ENCODE data around the gene HIBCH. TPM values are rescaled to one million over a fixed set of nuclear protein-coding genes. Genes with fewer than 3 reads are reported as not detected.

The HIBCH gene
- total RNA-seq, 1 experiment from 2014 or later: 26.5 TPM

DNA sequence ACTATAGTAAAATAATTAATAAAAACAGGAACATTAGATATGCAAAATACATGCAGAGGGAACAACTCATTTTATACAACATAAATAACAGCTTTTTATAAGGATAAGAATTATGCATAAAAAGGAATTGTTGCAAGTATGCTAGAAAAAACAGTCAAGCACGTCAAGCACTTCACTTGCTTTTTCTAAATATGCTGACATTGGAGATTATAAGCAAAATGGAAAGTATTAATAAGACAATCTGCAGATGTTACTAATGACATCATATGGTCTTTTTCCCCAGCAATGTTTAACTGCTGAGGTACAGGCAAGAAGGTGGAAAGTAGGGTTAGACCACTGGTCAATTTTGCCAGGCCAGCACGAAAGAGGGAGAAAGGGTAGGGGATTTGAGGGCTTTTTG, 111.7 kb downstream of the HIBCH start (continued):
- TF ChIP-seq, protein P1, sequence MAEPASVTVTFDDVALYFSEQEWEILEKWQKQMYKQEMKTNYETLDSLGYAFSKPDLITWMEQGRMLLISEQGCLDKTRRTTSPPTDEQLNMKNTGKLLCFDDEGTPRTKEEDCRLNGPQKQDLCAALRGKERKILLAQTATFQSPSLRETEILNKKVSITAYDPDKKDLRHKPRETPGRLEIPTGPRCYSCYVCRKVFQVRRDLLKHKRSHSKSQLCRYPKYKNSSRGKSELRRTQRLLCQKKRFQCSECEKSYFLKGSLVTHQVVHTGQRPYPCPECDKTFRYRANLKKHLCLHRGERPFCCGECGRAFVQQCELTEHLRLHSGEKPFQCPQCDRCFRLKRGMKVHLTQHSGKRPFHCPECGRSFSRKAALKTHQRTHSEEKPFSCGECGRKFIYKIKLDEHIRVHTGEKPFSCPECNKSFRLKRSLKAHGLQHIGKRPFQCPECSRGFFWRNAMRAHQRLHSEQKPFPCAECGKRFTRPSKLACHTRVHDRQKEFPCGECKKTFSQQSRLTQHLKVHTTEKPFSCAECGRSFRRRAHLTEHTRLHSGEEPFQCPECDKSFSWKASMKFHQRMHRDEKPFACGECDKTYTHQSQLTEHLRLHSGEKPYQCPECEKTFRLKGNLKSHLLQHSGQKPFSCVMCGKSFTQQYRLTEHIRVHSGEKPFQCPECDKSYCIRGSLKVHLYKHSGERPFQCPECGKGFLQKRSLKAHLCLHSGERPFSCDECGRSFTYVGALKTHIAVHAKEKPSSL (CRISPR knock-in tag; conservative IDR thresholded peaks at IDR 0.05): no peak
- no peak for TF ChIP-seq CREB1 (CRISPR knock-in tag; IDR thresholded peaks at IDR 0.05)
- no peak for TF ChIP-seq NFE2L1 (CRISPR knock-in tag; IDR thresholded peaks at IDR 0.05)
- TF ChIP-seq NR2C2 (CRISPR knock-in tag; IDR thresholded peaks at IDR 0.05): no peak
- TF ChIP-seq TEAD1 (CRISPR knock-in tag; IDR thresholded peaks at IDR 0.05): no peak
- no peak for TF ChIP-seq ZNF138 (CRISPR knock-in tag; conservative IDR thresholded peaks at IDR 0.05)
- no peak for TF ChIP-seq ZNF121 (CRISPR knock-in tag; IDR thresholded peaks at IDR 0.05)
- no peak for TF ChIP-seq SOX15 (CRISPR knock-in tag; IDR thresholded peaks at IDR 0.05)
- TF ChIP-seq RORB (CRISPR knock-in tag; IDR thresholded peaks at IDR 0.05): no peak
- TF ChIP-seq, protein P2, sequence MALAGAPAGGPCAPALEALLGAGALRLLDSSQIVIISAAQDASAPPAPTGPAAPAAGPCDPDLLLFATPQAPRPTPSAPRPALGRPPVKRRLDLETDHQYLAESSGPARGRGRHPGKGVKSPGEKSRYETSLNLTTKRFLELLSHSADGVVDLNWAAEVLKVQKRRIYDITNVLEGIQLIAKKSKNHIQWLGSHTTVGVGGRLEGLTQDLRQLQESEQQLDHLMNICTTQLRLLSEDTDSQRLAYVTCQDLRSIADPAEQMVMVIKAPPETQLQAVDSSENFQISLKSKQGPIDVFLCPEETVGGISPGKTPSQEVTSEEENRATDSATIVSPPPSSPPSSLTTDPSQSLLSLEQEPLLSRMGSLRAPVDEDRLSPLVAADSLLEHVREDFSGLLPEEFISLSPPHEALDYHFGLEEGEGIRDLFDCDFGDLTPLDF (CRISPR knock-in tag; IDR thresholded peaks at IDR 0.05): no peak
- no peak for TF ChIP-seq ELF4 (CRISPR knock-in tag; IDR thresholded peaks at IDR 0.05; ENCODE audit: low read depth)
- no peak for TF ChIP-seq ZNF232 (CRISPR knock-in tag; IDR thresholded peaks at IDR 0.05)
- TF ChIP-seq ZNF671 (CRISPR knock-in tag; IDR thresholded peaks at IDR 0.05): no peak

DNA sequence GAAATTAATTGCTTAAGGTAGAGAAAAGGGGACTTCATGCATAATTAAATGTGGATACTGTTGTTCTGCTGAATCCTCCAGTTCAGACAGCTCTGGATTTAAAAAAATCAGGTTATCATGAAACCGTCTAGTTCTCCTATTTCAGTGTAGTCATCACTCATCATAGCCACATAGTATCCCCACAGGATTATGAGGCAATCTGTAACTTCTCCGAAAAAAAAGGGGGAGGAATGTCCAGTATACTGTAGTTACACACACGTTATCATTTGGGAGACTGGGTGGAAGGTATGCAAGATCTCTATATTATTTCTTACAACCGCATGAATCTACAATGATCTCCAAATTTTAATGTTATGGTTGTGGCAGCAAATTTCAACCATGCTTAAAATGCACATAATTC, 114.0 kb downstream of the HIBCH start:
- H3K27me3 Mint-ChIP-seq (ENCODE audit: low read depth): no peaks in the 10 kb centered on the region
- no peaks in the 10 kb centered on the region for H3K9me3 Mint-ChIP-seq
- ChIA-PET CTCF (no interaction called here), POLR2A (interaction anchor here (1.4 kb wide), 1 partner anchor 9 kb away, joined by 3 read pairs; no protein-coding TSS in a partner anchor)
- H3K27ac Mint-ChIP-seq: no peak overlapping the region
- H3K4me3 Mint-ChIP-seq: no peak overlapping the region
- ATAC-seq (no peak), DNase-seq (ENCODE audit: low spot score) (no peak)
- no peaks in the 10 kb centered on the region; the same call in 1 of the 2 replicates for H3K36me3 Mint-ChIP-seq
- peaks cover 3% of the 10 kb centered on the region; the same call in 1 of the 2 replicates for H3K4me1 Mint-ChIP-seq
- TF ChIP-seq, protein P3, sequence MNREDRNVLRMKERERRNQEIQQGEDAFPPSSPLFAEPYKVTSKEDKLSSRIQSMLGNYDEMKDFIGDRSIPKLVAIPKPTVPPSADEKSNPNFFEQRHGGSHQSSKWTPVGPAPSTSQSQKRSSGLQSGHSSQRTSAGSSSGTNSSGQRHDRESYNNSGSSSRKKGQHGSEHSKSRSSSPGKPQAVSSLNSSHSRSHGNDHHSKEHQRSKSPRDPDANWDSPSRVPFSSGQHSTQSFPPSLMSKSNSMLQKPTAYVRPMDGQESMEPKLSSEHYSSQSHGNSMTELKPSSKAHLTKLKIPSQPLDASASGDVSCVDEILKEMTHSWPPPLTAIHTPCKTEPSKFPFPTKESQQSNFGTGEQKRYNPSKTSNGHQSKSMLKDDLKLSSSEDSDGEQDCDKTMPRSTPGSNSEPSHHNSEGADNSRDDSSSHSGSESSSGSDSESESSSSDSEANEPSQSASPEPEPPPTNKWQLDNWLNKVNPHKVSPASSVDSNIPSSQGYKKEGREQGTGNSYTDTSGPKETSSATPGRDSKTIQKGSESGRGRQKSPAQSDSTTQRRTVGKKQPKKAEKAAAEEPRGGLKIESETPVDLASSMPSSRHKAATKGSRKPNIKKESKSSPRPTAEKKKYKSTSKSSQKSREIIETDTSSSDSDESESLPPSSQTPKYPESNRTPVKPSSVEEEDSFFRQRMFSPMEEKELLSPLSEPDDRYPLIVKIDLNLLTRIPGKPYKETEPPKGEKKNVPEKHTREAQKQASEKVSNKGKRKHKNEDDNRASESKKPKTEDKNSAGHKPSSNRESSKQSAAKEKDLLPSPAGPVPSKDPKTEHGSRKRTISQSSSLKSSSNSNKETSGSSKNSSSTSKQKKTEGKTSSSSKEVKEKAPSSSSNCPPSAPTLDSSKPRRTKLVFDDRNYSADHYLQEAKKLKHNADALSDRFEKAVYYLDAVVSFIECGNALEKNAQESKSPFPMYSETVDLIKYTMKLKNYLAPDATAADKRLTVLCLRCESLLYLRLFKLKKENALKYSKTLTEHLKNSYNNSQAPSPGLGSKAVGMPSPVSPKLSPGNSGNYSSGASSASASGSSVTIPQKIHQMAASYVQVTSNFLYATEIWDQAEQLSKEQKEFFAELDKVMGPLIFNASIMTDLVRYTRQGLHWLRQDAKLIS (CRISPR knock-in tag; IDR thresholded peaks at IDR 0.05; ENCODE audit: borderline replicate concordance): no peak
- no peak for TF ChIP-seq SMAD4 (CRISPR knock-in tag; IDR thresholded peaks at IDR 0.05)
- TF ChIP-seq, protein P4, sequence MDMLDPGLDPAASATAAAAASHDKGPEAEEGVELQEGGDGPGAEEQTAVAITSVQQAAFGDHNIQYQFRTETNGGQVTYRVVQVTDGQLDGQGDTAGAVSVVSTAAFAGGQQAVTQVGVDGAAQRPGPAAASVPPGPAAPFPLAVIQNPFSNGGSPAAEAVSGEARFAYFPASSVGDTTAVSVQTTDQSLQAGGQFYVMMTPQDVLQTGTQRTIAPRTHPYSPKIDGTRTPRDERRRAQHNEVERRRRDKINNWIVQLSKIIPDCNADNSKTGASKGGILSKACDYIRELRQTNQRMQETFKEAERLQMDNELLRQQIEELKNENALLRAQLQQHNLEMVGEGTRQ (CRISPR knock-in tag; IDR thresholded peaks at IDR 0.05): no peak
- no peak for TF ChIP-seq NFATC4 (CRISPR knock-in tag; IDR thresholded peaks at IDR 0.05)
- TF ChIP-seq MYBL2 (CRISPR knock-in tag; IDR thresholded peaks at IDR 0.05): no peak
- TF ChIP-seq ZBTB21 (CRISPR knock-in tag; IDR thresholded peaks at IDR 0.05; ENCODE audit: borderline replicate concordance): no peak
- no peak for TF ChIP-seq NR3C1 (CRISPR knock-in tag; conservative IDR thresholded peaks at IDR 0.05; ENCODE audit: low read depth)
- TF ChIP-seq, protein P5, sequence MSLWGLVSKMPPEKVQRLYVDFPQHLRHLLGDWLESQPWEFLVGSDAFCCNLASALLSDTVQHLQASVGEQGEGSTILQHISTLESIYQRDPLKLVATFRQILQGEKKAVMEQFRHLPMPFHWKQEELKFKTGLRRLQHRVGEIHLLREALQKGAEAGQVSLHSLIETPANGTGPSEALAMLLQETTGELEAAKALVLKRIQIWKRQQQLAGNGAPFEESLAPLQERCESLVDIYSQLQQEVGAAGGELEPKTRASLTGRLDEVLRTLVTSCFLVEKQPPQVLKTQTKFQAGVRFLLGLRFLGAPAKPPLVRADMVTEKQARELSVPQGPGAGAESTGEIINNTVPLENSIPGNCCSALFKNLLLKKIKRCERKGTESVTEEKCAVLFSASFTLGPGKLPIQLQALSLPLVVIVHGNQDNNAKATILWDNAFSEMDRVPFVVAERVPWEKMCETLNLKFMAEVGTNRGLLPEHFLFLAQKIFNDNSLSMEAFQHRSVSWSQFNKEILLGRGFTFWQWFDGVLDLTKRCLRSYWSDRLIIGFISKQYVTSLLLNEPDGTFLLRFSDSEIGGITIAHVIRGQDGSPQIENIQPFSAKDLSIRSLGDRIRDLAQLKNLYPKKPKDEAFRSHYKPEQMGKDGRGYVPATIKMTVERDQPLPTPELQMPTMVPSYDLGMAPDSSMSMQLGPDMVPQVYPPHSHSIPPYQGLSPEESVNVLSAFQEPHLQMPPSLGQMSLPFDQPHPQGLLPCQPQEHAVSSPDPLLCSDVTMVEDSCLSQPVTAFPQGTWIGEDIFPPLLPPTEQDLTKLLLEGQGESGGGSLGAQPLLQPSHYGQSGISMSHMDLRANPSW (CRISPR knock-in tag; conservative IDR thresholded peaks at IDR 0.05; ENCODE audit: low read depth): no peak
- TF ChIP-seq HMGA2 (CRISPR knock-in tag; IDR thresholded peaks at IDR 0.05): no peak
- TF ChIP-seq, protein P6, sequence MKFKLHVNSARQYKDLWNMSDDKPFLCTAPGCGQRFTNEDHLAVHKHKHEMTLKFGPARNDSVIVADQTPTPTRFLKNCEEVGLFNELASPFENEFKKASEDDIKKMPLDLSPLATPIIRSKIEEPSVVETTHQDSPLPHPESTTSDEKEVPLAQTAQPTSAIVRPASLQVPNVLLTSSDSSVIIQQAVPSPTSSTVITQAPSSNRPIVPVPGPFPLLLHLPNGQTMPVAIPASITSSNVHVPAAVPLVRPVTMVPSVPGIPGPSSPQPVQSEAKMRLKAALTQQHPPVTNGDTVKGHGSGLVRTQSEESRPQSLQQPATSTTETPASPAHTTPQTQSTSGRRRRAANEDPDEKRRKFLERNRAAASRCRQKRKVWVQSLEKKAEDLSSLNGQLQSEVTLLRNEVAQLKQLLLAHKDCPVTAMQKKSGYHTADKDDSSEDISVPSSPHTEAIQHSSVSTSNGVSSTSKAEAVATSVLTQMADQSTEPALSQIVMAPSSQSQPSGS (CRISPR knock-in tag; IDR thresholded peaks at IDR 0.05; ENCODE audit: borderline replicate concordance, low read depth): no peak
- no peak for TF ChIP-seq GABPB1 (CRISPR knock-in tag; IDR thresholded peaks at IDR 0.05)
- TF ChIP-seq, protein P7, sequence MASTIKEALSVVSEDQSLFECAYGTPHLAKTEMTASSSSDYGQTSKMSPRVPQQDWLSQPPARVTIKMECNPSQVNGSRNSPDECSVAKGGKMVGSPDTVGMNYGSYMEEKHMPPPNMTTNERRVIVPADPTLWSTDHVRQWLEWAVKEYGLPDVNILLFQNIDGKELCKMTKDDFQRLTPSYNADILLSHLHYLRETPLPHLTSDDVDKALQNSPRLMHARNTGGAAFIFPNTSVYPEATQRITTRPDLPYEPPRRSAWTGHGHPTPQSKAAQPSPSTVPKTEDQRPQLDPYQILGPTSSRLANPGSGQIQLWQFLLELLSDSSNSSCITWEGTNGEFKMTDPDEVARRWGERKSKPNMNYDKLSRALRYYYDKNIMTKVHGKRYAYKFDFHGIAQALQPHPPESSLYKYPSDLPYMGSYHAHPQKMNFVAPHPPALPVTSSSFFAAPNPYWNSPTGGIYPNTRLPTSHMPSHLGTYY (CRISPR knock-in tag; IDR thresholded peaks at IDR 0.05): no peak
